Spleen (tissue), 11 donors: Measurements from ENCODE around the gene EXOC6B. TPM values are rescaled to one million over a fixed set of nuclear protein-coding genes. Genes with fewer than 3 reads are reported as not detected.

Source experiments
- DNase-seq: peaks from one replicate; pipeline ENCODE4 v3.0.0-alpha.2; 2020
- H3K27ac ChIP-seq, 8 donors: fragments of 200-600 bp; sonication (generic) in 7 of 8; 1 replicate in 4 of 8; 2 replicates in 4 of 8; pipeline versions ENCODE4 v1.5.0 to v1.8.0; 2016 to 2021; ENCODE audit warnings: inconsistent platforms in 4 of 8, mild to moderate bottlenecking in 4 of 8, moderate library complexity in 1 of 8
- H3K27me3 ChIP-seq, 7 donors: fragments of 200-600 bp; sonication (generic) in 6 of 7; replicated peaks in 1 of 7; 1 replicate in 4 of 7; 2 replicates in 3 of 7; pipeline versions ENCODE4 v1.5.0 to v1.8.0; 2016 to 2021; ENCODE audit warnings: inconsistent platforms in 3 of 7, mild to moderate bottlenecking in 1 of 7
- H3K36me3 ChIP-seq, 6 donors: fragments of 200-600 bp; sonication (generic) in 5 of 6; 1 replicate in 4 of 6; 2 replicates in 2 of 6; pipeline versions ENCODE4 v1.5.0 to v1.8.0; 2016 to 2021; ENCODE audit warnings: inconsistent platforms in 2 of 6
- H3K4me1 ChIP-seq, 6 donors: fragments of 200-600 bp; sonication (generic) in 5 of 6; 1 replicate in 3 of 6; 2 replicates in 3 of 6; pipeline versions ENCODE4 v1.5.0 to v1.8.0; 2016 to 2021; ENCODE audit warnings: inconsistent platforms in 3 of 6
- H3K4me3 ChIP-seq, 8 donors: fragments of 200-600 bp; sonication (generic) in 7 of 8; 1 replicate in 4 of 8; 2 replicates in 4 of 8; pipeline versions ENCODE4 v1.5.0 to v1.8.0; 2016 to 2021; ENCODE audit warnings: inconsistent platforms in 4 of 8, mild to moderate bottlenecking in 4 of 8, moderate library complexity in 2 of 8
- H3K9me3 ChIP-seq, 8 donors: fragments of 200-600 bp; sonication (generic) in 7 of 8; 1 replicate in 4 of 8; 2 replicates in 4 of 8; pipeline versions ENCODE4 v1.5.0 to v1.8.0; 2016 to 2021; ENCODE audit warnings: inconsistent platforms in 4 of 8
- CTCF ChIP-seq, 11 experiments: fragments of 200-600 bp in 7 of 11; fragments of 450-650 bp in 4 of 11; sonication (generic) in 4 of 11; IDR thresholded peaks in 8 of 11; conservative IDR thresholded peaks in 3 of 11; 1 replicate in 7 of 11; 2 replicates in 4 of 11; pipeline versions ENCODE4 v1.4.0 to v1.8.0; 2016 to 2021; ENCODE audit warnings: antibody characterized with exemption in 11 of 11, inconsistent platforms in 4 of 11, mild to moderate bottlenecking in 1 of 11
- POLR2A ChIP-seq, 3 donors: fragments of 450-650 bp; IDR thresholded peaks; one replicate each; pipeline ENCODE4 v1.5.1; 2017; ENCODE audit warnings: antibody characterized with exemption in 3 of 3, mild to moderate bottlenecking in 1 of 3
- POLR2AphosphoS5 ChIP-seq, 3 donors: sonication (generic); formaldehyde crosslinking; IDR thresholded peaks; one replicate each; pipeline ENCODE4 v1.5.1; 2017; ENCODE audit warnings: antibody characterized with exemption in 3 of 3
- WGBS, 5 donors: extraction: QIAGEN DNeasy Blood & Tissue Kit in 3 of 5; methylation state at CpG; one replicate each; pipeline versions ENCODE4 v1.1.5 to v1.1.7; 2013 to 2018; 5-methylcytosine and 5-hydroxymethylcytosine counted together
- intact Hi-C: fragments of 100-400 bp; cut with DNase I; formaldehyde crosslinking; loops from one replicate; pipeline ENCODE4 v1.15.0; 2023; ENCODE audit warnings: low total_unique reads
- polyA plus RNA-seq, 3 donors: library from polyadenylated mRNA; stranded (reverse); fragments of 200-250 nt; gene quantifications; one replicate each; pipeline ENCODE4 v1.2.1, GENCODE V29; 2013
- total RNA-seq, 7 donors: library from RNA; depleted of rRNA in 3 of 7; stranded (reverse); fragments of >200 nt in 3 of 7; fragmentation: NEBNext Ultra II Directional in 4 of 7; extraction: Animal tissue kit (Norgen Biotek cat#: 25700) in 4 of 7; gene quantifications; one replicate each; pipeline versions ENCODE4 v1.1.0 to v1.2.1, GENCODE V29; 2016 to 2021
- donor health status: healthy with polysubstance abuse.
- donor health status: DM: no; HTN: no; CAD: no; lungs with moderate emphysema.
- donor health status: DM: no; HTN: no; CAD: no.
- donor health status: Bipolar disorder and iron deficiency.
- donor health status: healthy.
- donor health status: DM: no; HTN: no; CAD: no.
- donor health status: DM: yes; HTN: yes; CAD: no.

EXOC6B gene
- total and polyA plus RNA-seq, 10 donors, result 1.0 to 27.9 (median 18.0) TPM

- no peak for TF ChIP-seq CTCF (IDR thresholded peaks at IDR 0.05 in 8 of 11, conservative IDR thresholded peaks at IDR 0.05 in 3 of 11)
- no peak for TF ChIP-seq POLR2A (IDR thresholded peaks at IDR 0.05)
- no peak for TF ChIP-seq POLR2AphosphoS5 (IDR thresholded peaks at IDR 0.05)
- H3K36me3 ChIP-seq, result no peaks in the 10 kb centered on the region
- no peak overlapping the region for H3K27ac ChIP-seq
- H3K27me3 ChIP-seq, result peaks cover 0 to 7% (median 0%) of the 10 kb centered on the region in 7 donors
- H3K9me3 ChIP-seq, result no peaks in the 10 kb centered on the region
- DNase-seq, result no peak
- H3K4me3 ChIP-seq, result no peak overlapping the region
- peaks cover 10 to 27% (median 20%) of the 10 kb centered on the region in 6 donors for H3K4me1 ChIP-seq
- intact Hi-C loops, result no loop called here
These were observed 3.9 kb downstream of the EXOC6B start for GRCh38 chr2:72821983-72822382.

DNA sequence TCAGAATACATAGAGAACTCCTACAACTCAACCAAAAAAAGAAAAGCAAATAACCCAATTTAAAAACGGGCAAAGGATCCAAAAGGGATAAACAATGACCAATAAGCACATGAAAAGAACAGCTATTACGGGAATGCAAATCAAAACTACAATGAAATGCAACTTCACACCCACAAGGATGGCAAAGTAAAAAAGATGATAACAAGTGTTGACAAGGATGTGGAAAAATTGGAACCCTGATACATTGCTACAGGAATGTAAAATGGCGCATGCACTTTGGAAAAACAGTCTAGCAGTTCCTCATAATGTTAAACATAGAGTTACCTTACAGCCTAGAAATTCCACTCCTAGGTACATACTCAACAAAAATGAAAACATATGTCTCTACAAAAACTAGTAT, 4.7 kb downstream of the EXOC6B start:
- TF ChIP-seq POLR2AphosphoS5 (IDR thresholded peaks at IDR 0.05) (no peak), POLR2A (IDR thresholded peaks at IDR 0.05) (no peak), CTCF (IDR thresholded peaks at IDR 0.05 in 8 of 11, conservative IDR thresholded peaks at IDR 0.05 in 3 of 11) (no peak)
- DNase-seq, result no peak
- intact Hi-C loops, result no loop called here

DNA sequence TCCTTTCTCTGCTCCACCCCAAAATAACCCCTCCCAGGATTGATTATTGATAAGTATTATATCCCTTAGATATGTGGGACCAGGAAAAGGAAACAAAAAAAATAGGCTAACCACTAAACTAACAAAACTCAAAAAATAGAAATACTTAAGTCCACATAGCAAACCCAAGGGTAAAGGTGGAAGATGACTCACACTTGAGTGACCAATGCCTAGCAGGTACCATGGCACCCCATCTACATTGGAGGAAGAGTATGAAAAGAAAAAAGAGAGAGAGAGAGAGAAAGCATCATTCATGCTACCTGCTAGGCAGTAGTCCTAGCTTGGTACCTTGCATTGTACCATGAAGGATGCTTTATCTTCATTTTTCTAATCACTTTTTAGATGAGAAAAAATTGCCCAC, 6.3 kb downstream of the EXOC6B start:
- intact Hi-C loops, result no loop called here
- Histone ChIP-seq H3K4me3 (no peak overlapping the region), H3K27ac (no peak overlapping the region), H3K27me3 (no peaks in the 10 kb centered on the region), H3K9me3 (no peaks in the 10 kb centered on the region), H3K36me3 (no peaks in the 10 kb centered on the region), H3K4me1 (peaks cover 4 to 13% (median 10%) of the 10 kb centered on the region in 6 donors)
- TF ChIP-seq POLR2A (IDR thresholded peaks at IDR 0.05) (no peak), POLR2AphosphoS5 (IDR thresholded peaks at IDR 0.05) (no peak), CTCF (IDR thresholded peaks at IDR 0.05 in 8 of 11, conservative IDR thresholded peaks at IDR 0.05 in 3 of 11) (no peak)
- DNase-seq, result no peak

More for the DNA sequence above, 4.7 kb downstream of the EXOC6B start:
- Histone ChIP-seq H3K36me3 (no peaks in the 10 kb centered on the region), H3K4me1 (peaks cover 10 to 26% (median 20%) of the 10 kb centered on the region in 6 donors), H3K4me3 (no peak overlapping the region), H3K27me3 (peaks cover 0 to 7% (median 0%) of the 10 kb centered on the region in 7 donors), H3K27ac (no peak overlapping the region), H3K9me3 (no peaks in the 10 kb centered on the region)
- WGBS, 5 donors, result 80 to 100% (median 90%) methylated on average over 3 of the region's 3 CpGs

DNA sequence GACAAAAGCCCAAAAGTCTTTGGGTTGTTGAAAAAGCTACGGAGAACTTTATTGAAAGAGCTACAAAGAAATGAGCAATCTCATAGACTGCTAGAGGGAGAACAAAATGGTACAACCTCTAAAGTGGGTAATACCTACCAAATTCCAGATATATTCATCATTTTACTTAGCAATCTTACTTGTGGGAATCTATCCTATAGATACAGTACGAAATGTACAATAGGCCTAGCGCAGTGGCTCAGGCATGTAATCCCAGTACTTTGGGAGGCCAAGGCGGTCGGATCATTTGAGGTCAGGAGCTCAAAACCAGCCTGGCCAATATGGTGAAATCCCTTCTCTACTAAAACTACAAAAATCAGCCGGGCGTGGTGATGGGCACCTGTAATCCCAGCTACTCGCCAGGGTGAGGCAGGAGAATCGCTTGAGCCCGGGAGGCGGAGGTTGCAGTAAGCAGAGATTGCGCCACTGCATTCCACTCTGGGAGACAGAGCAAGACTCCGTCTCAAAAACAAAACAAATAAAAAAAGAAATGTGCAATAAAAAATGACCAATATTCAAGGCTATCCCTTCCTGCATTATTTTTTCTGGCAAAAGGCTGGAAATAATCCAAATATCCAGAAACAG, 10.1 kb downstream of the EXOC6B start:
- 91 to 97% (median 95%) methylated on average over 13 of the region's 13 CpGs for WGBS, 5 donors
- Histone ChIP-seq H3K4me1 (no peaks in the 10 kb centered on the region), H3K27ac (no peak overlapping the region), H3K27me3 (no peaks in the 10 kb centered on the region), H3K36me3 (peaks cover 0 to 3% (median 0%) of the 10 kb centered on the region in 6 donors), H3K4me3 (no peak overlapping the region), H3K9me3 (no peaks in the 10 kb centered on the region)
- no peak for DNase-seq
- TF ChIP-seq CTCF (IDR thresholded peaks at IDR 0.05 in 8 of 11, conservative IDR thresholded peaks at IDR 0.05 in 3 of 11) (no peak), POLR2AphosphoS5 (IDR thresholded peaks at IDR 0.05) (no peak), POLR2A (IDR thresholded peaks at IDR 0.05) (no peak)
- intact Hi-C loops, result no loop called here
